Activated naive CD4-positive, alpha-beta T cell treated with anti-CD3 and anti-CD28 coated beads, Interleukin-2, amount 50 U/mL, for 72 hours (primary cell): ENCODE results near the gene CLEC20A. TPM values are rescaled to one million over a fixed set of nuclear protein-coding genes. Genes with fewer than 3 reads are reported as not detected.

ENCODE experiments used
- ATAC-seq, 2 donors: fragments of 150-1000 bp; cut with Tn5 transposase; 2 replicates each; pipeline ENCODE4 v1.10.0; 2021; ENCODE audit warnings: mild to moderate bottlenecking in 2 of 2, moderate library complexity in 2 of 2
- DNase-seq, 2 donors: peaks; one replicate each; pipeline ENCODE4 v3.0.0; 2021 to 2022; ENCODE audit warnings: low spot score in 2 of 2
- H3K27ac Mint-ChIP-seq, 2 donors: one replicate each; pipeline ENCODE4 v1.8.0; 2022; ENCODE audit warnings: mild to moderate bottlenecking in 2 of 2, mixed read lengths in 2 of 2
- H3K36me3 Mint-ChIP-seq, 2 donors: one replicate each; pipeline ENCODE4 v1.8.0; 2022; ENCODE audit warnings: mixed read lengths in 2 of 2
- H3K9me3 Mint-ChIP-seq, 2 donors: one replicate each; pipeline ENCODE4 v1.8.0; 2022; ENCODE audit warnings: mixed read lengths in 2 of 2
- total RNA-seq, 2 donors: library from RNA; stranded (reverse); gene quantifications; one replicate each; pipeline ENCODE4 v1.2.3, GENCODE V29; 2022

CLEC20A gene
- total RNA-seq, 2 donors from 2014 or later = not detected

DNA sequence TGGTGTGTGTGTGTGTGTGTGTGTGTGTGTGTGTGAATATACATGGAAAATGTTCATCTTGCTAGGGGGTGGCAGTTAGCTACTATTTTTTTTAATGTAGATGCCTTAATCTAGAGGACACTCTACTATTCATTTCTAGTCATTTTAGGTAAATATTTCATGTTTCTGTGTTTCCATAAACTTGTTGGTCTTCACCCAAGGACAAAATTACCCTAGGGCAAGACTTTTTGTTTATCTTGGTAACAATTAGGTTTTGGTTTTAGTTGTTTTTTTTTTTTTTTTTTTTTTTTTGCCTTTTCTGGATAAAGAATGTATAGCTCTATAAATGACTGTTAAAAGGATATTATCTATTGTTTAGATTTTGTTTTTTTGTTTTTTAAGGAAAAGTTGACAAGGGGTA is 32.2 kb downstream of the CLEC20A start:
- no peaks in the 10 kb centered on the region for H3K36me3 Mint-ChIP-seq
- no peak overlapping the region for H3K27ac Mint-ChIP-seq
- H3K9me3 Mint-ChIP-seq = no peaks in the 10 kb centered on the region
- DNase-seq (no peak), ATAC-seq (no peak)

GRCh38 chr1:178464141-178464540 is 32.6 kb downstream of the CLEC20A start:
- ATAC-seq (no peak), DNase-seq (no peak)
- Mint-ChIP-seq H3K36me3 (no peaks in the 10 kb centered on the region), H3K9me3 (no peaks in the 10 kb centered on the region), H3K27ac (no peak overlapping the region)

DNA sequence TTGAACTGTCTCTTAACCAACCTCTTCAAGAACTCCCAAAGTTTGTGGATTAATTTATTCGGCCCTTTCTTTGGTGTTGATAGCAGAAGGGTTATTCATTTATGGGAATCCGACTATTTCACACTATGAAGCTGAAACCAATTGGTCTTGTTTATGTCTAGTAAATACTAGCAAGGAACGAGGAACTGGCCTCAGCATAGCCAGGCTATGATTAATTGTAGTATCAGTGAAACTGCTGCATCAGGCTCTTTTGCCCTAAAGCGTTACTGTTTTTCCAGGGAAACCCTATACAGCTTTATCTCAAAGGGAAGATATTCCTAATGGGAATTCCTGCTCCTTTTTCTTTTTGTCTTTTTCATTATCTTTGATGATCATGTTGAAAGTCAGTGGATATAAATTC is 35.1 kb downstream of the CLEC20A start:
- ATAC-seq = no peak
- H3K36me3 Mint-ChIP-seq = no peaks in the 10 kb centered on the region
- H3K27ac Mint-ChIP-seq = no peak overlapping the region
- no peaks in the 10 kb centered on the region for H3K9me3 Mint-ChIP-seq
- no peak for DNase-seq

- no peaks in the 10 kb centered on the region for H3K36me3 Mint-ChIP-seq
- no peaks in the 10 kb centered on the region for H3K9me3 Mint-ChIP-seq
- no peak overlapping the region for H3K27ac Mint-ChIP-seq
- ATAC-seq (no peak), DNase-seq (no peak)
These were observed 35.7 kb downstream of the CLEC20A start for GRCh38 chr1:178461104-178461503.

DNA sequence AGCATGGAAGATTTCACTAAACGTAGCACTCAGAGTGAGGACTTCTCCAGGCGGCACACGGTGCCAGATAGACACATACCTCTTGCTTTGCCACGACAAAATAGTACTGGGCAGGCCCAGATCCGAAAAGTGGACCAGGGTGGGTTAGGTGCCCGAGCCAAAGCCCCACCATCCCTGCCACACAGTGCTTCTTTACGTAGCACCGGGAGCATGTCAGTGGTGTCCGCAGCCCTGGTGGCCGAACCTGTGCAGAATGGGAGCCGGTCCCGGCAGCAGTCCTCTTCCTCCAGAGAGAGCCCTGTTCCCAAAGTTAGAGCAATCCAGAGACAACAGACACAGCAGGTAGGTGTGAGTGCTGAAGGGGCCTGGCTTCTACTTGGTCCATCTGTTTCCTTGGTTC is 38.6 kb downstream of the CLEC20A start:
- ATAC-seq (no peak), DNase-seq (no peak)
- Mint-ChIP-seq H3K27ac (no peak overlapping the region), H3K9me3 (no peaks in the 10 kb centered on the region), H3K36me3 (no peaks in the 10 kb centered on the region)

- H3K27ac Mint-ChIP-seq = no peak overlapping the region
- DNase-seq (no peak), ATAC-seq (no peak)
- H3K36me3 Mint-ChIP-seq = no peaks in the 10 kb centered on the region
- H3K9me3 Mint-ChIP-seq = no peaks in the 10 kb centered on the region
These were observed 39.1 kb downstream of the CLEC20A start for GRCh38 chr1:178457651-178458050.

GRCh38 chr1:178456472-178456871 is 40.3 kb downstream of the CLEC20A start:
- Mint-ChIP-seq H3K9me3 (no peaks in the 10 kb centered on the region), H3K36me3 (no peaks in the 10 kb centered on the region), H3K27ac (no peak overlapping the region)
- DNase-seq (no peak), ATAC-seq (no peak)

DNA sequence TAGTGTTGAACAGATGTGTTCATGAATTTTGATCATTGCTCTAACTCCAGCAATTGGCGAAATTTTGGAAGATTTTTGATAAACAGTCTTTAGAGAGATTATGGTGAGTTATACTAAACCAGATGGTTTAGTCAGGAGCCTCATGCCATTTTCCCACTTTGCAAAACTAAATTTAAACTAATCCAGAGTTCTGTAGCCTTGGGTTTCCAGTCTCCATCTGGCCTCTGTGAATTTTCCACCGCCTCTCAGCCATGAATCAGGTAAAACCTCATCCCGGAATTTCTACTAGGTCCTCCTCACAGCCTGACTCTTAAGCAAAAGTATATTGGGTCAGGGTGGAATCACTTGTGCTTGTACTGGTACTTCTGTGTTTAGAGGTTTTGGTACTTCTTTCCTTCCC is 44.8 kb downstream of the CLEC20A start:
- H3K27ac Mint-ChIP-seq = no peak overlapping the region
- ATAC-seq (no peak), DNase-seq (no peak)
- no peaks in the 10 kb centered on the region for H3K9me3 Mint-ChIP-seq
- H3K36me3 Mint-ChIP-seq = no peaks in the 10 kb centered on the region

DNA sequence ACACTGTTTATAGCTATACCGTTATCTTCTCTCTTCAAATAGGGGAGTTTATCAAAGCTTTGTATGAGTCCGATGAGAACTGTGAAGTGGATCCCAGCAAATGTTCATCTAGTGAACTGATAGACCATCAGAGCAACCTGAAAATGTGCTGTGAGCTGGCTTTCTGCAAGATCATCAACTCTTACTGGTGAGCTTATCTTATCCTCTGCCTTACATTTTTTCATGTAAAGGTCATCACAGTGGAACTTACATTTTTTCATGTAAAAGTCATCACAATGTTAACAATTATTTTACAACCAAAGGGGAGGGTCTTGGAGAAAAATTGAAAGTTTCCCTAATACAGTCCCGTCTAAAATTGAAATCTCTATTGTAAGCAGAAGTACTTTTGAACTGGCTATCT is 45.2 kb downstream of the CLEC20A start:
- no peak for ATAC-seq
- no peak for DNase-seq
- Mint-ChIP-seq H3K9me3 (no peaks in the 10 kb centered on the region), H3K27ac (no peak overlapping the region), H3K36me3 (no peaks in the 10 kb centered on the region)

DNA sequence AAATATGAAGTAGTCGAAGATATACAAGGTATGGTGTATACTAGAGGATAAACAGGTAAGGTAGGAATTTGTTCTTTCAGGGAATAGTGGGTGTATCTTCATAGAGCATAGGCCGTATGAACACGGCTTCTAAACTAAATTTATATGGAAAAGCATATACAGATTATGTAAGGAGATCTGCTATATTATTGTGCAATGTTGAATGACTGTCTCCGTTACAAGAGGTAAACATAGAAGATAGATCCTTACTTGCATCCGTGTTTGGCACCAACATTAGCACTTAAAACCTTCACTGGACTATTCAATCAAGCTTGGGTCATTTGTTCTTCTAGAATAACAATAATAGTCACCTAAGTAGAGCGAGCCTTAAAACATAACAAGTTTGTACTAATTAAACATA is 45.9 kb downstream of the CLEC20A start:
- ATAC-seq = no peak
- H3K9me3 Mint-ChIP-seq = no peaks in the 10 kb centered on the region
- H3K27ac Mint-ChIP-seq = no peak overlapping the region
- H3K36me3 Mint-ChIP-seq = no peaks in the 10 kb centered on the region
- DNase-seq = no peak

GRCh38 chr1:178442925-178443324 is 53.8 kb downstream of the CLEC20A start:
- no peak for DNase-seq
- no peaks in the 10 kb centered on the region for H3K36me3 Mint-ChIP-seq
- H3K9me3 Mint-ChIP-seq = peaks cover 0 to 3% of the 10 kb centered on the region in 2 donors
- ATAC-seq = no peak
- H3K27ac Mint-ChIP-seq = no peak overlapping the region

DNA sequence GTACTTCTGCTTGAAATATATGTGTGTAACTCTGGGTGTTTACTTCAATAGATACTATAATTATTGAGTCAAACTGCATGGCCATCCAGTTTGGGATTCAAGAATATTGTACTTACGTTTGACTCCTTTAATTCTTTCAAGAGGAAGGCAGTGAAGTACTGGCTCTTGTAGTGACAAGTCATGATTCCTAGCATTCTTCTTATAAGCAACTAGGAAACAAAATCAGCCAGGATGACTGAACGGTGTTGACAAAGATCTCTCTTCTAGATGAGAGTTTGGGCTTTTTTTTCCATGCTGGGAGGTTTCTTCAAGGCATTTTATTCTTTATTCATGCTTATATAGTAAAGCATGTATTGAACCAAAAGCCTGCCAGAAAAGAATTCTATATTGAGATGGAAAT is 58.3 kb downstream of the CLEC20A start:
- H3K27ac Mint-ChIP-seq = no peak overlapping the region
- ATAC-seq (no peak), DNase-seq (no peak)
- peaks cover 0 to 3% of the 10 kb centered on the region in 2 donors for H3K9me3 Mint-ChIP-seq
- no peaks in the 10 kb centered on the region for H3K36me3 Mint-ChIP-seq

DNA sequence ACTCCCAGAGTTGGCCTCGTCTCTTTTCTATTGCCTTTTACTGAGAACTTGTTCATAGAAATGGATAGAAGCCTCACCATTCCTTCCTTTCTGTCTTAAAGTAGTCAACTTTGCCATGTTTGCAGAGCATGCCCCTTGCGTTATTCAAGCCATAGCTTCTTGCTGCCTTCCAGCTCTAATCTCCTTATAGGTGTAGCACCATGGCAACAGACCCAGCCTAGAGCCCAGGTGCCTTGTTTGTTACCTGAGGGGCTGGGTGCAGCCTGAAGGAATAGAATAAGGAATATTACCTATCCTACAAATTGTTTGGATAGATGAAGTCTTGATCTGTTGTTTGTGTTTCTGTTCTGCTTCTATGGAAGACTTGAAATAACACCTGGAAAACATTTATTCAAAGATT is 59.9 kb downstream of the CLEC20A start:
- DNase-seq (no peak), ATAC-seq (no peak)
- H3K9me3 Mint-ChIP-seq = peaks cover 0 to 3% of the 10 kb centered on the region in 2 donors
- H3K27ac Mint-ChIP-seq = no peak overlapping the region
- H3K36me3 Mint-ChIP-seq = no peaks in the 10 kb centered on the region

DNA sequence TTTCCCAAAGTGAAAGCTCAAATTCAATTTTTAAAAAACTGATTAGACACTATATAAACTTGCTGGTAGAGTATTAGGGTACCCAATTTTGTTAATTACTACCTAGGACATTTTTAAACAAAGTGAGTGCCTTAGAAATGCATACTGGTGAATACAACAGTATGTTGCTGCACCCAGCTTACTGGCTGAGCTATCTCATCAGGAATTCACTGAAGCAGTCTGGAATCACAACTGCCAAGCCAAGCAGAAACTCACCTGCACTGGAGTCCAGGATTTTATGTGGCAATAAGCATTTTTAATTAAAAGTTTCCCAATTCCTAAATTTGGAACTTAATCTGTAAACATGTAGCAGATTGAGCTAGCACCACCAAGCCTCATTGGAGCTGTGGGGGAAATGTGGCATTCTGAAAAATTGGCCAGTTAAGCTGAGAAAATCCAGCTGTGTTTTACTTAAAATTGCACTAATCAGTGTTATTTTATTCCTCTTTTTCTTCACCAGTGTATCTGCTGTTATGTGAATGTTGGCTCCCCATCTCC is 61.8 kb downstream of the CLEC20A start:
- ATAC-seq (no peak), DNase-seq (no peak)
- H3K27ac Mint-ChIP-seq = no peak overlapping the region
- no peaks in the 10 kb centered on the region for H3K9me3 Mint-ChIP-seq
- H3K36me3 Mint-ChIP-seq = no peaks in the 10 kb centered on the region

GRCh38 chr1:178434360-178434759 is 62.4 kb downstream of the CLEC20A start:
- H3K36me3 Mint-ChIP-seq = no peaks in the 10 kb centered on the region
- no peaks in the 10 kb centered on the region for H3K9me3 Mint-ChIP-seq
- ATAC-seq (no peak), DNase-seq (no peak)
- H3K27ac Mint-ChIP-seq = no peak overlapping the region

Other genes starting within 250 kb of the CLEC20A start
- not detected for gene TEX35, start 16.1 kb upstream of the CLEC20A start, total RNA-seq
- gene RALGPS2, start 228.3 kb upstream of the CLEC20A start, total RNA-seq = 1 to 10 TPM; 2.8 to 3.4 TPM